GM12801 (cell line): ENCODE results near the gene NDFIP1.

Experiments used
- TF ChIP-seq, protein P1 (sequence below): IDR thresholded peaks from one replicate; pipeline ENCODE4 v1.5.1; 2011; ENCODE audit warnings: control low read depth; ENCODE audit not compliant: insufficient read length; ENCODE audit errors: extremely low read depth

The NDFIP1 gene

DNA sequence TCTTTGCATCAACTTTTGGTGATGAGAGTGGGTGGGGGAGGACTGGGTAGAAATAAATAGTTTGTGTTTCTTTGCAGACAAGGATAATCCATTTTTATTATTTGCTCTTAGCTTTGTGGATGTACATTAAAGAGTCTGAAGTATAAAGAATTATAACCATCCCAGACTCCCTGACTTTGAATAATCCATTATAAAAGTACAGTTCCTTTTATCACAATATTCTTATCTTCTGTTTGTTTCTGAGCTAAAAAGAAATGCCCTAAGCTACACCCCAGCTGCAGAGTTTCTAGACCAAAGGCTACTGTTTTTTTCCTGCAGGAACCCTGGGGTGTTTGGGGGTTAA is 77.9 kb downstream of the NDFIP1 start:
- TF ChIP-seq, protein P1, sequence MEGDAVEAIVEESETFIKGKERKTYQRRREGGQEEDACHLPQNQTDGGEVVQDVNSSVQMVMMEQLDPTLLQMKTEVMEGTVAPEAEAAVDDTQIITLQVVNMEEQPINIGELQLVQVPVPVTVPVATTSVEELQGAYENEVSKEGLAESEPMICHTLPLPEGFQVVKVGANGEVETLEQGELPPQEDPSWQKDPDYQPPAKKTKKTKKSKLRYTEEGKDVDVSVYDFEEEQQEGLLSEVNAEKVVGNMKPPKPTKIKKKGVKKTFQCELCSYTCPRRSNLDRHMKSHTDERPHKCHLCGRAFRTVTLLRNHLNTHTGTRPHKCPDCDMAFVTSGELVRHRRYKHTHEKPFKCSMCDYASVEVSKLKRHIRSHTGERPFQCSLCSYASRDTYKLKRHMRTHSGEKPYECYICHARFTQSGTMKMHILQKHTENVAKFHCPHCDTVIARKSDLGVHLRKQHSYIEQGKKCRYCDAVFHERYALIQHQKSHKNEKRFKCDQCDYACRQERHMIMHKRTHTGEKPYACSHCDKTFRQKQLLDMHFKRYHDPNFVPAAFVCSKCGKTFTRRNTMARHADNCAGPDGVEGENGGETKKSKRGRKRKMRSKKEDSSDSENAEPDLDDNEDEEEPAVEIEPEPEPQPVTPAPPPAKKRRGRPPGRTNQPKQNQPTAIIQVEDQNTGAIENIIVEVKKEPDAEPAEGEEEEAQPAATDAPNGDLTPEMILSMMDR: no peak

DNA sequence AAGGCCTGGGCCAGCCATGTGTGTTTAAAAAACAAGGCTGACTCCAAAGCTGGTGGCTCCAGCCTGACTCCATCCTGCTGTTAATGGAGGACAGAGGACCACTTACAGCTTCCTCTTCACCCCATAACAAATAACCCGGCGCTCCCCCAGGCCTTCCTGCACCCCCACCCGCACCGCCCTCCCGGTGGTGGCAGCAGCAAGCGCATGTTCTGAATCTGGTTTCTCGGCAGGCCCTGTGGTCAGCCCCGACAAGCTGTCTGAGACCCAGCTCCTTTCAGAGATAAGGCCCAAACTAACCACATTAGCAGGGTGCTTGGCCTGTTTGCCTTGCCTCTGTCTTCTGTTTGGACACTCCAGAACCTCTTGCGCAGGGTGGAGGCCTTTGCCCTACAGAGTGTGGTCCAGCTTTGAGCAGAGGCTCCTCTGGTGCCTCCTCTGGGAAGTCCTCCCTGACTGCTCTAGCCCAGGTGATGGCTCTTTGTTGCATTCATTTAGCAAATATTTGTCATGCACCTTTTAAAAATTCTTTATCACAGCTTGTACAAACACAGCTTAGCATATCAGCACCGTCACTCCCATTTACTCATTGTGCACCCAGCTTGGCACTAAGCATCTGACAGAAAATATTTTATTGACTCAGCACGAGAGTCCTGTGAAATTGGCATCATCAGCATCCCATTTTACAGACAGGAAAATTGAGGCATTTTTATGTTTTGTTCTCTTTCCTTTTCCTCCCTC is 78.4 kb downstream of the NDFIP1 start:
- TF ChIP-seq, protein P1: no peak

DNA sequence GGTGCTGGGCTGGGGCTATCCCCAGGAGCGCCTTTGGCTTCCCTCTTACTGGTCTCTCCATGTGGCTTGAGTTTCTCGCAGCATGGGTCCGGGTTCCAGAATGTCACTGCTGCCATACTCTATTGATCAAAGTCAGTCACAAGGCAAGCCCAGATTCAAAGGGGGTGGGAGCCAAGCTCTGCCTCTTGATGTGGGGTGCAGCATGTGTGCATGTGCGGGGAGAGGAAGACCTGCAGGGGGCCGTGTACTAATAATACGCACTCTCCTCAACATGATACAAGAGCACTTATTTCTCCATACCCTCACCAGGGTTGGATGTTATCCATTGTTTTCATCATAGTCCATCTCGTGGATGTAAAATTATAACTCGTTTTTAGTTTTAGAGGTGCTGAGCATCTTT is 81.2 kb downstream of the NDFIP1 start:
- TF ChIP-seq, protein P1: no peak

DNA sequence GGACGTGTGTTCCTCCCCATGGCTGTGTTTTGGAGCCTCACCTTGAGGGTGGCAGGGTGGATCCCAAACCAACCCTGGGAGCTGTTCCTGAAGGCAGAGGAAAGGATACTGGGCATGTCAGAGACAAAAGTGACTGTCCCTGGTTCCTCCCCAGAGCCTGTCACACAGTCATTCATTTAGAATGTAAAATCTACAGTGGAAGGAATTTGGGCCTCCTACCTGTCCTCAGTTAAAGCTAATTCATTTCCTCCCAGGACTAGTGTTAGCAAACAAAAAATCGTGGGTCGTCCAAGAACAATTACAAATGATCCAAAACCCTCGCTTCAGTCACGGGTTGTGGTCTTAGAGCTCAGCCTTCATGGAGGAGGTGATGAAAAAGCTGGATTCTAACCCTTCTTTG is 83.2 kb downstream of the NDFIP1 start:
- TF ChIP-seq, protein P1: no peak

DNA sequence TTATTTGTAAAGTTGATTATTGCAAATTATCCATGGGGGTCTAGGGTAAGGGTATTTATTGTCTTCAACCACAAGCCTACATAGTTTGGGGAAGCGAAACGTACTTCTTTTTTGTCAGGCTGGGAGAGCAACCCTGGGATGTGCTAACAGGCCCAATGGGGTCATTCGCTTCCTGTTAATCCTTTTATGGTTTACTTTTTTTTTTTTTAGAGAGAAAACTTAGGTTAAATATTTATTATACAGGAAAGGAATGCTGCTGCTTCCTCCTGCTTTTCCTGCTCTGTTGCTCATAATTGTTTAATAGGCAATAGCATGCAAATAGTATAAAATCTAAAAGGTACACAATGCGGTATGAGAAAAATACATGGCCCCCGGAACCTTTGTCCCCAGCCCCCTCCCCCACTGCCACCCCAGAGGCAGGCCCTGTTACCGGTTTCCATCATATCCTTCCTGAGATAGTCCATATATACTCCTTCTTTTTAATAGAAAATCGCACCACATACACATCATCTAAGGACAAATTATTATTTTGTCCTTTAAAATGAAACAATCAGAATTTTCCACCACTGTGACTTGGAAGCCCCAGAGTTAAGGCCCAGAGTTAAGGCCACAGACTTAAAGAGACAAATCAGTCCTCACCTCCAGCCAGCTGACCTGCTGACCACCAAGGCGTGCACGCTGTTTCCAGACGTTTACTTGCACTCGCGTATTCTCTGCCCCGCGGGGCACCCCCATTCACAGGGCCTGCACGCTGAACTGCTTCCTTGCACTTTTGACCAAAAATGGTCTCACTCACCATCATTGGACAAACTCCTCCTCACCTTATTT is 83.9 kb downstream of the NDFIP1 start:
- TF ChIP-seq, protein P1: no peak

DNA sequence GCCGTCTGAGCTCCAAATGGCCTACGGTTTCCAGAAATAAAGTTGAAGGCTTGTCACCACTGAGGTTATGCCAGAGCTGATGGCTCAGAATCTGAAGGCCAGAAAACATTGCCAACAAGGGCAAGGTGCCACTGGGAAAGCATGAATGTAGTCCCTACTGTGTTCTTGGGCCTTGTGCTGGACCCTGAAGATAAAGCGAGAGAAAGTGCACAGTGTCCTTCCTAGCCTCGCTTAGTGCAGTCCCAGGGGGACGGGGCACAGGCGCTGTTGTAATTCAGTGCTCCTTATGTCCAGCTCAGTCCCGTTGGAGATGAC is 84.5 kb downstream of the NDFIP1 start:
- TF ChIP-seq, protein P1: no peak

DNA sequence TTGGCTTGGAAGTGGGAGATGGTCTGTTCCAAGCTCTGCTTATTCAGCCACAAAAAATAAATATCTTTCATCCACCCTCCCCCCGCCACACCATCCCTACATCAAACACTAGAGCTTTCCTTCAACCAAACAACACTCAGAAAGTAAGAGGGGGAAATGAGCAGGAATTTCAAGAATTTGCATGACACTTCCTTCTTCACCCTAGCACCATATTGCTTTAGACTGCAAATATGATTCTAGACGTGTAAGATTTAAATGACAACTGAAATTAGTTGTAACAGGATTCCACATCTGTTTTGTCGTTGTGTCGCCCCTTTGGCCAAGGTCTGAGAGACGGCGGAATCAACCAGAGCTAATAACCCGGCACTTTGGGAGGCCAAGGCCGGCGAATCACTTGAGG is 88.5 kb downstream of the NDFIP1 start:
- TF ChIP-seq, protein P1: no peak
